Ramos (cell line): ENCODE measurements around the gene FAIM2.

Experiments
- in situ Hi-C: fragments of 300-500 bp; cut with MboI; formaldehyde crosslinking; loops from one replicate; pipeline ENCODE4 v1.14.3; 2022; ENCODE audit warnings: low sequenced_read_pairs; ENCODE audit not compliant: unreplicated experiment

Gene FAIM2

GRCh38 chr12:49941556-49942511 is 38.1 kb upstream of the FAIM2 start:
- in situ Hi-C loops = no loop called here

DNA sequence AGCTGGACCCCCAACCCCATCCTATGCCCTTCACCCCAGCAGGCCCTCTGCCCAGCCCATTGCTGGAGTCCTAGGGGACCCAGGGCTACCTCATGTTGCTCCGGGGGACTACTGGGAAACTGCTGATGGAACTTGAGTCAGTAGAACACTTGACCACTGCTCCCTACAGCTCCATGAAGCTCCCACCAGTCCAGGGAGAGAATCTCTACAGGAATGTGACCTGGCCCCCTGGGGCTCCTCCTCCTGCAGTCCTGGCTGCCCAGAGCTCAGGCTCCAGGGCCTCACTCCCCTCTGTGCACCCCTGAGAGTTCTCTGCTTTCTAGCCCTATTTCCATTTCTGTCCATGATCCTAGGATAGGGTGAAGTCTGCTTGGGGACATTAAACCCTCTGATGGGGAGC is 36.0 kb upstream of the FAIM2 start:
- in situ Hi-C loops = no loop called here

DNA sequence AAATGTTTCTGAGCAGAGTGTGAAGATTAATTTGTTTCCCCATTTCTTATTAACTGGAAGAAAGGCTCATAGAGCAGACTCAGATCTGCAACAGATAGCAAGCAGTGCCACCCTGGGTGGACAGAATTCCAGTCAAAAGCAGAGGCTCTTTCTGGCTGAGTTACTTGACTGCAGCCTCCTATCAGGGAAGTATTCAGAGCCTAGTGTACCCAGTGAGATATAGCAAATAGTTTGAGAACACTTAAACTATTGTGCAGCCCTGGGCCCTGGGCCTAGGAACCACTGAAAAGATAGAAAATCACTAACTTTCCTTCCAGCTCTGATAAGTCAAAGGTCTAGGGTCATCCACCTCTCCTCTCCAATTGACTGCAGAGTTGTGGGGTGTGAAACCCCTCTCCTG is 35.6 kb upstream of the FAIM2 start:
- in situ Hi-C loops = no loop called here

DNA sequence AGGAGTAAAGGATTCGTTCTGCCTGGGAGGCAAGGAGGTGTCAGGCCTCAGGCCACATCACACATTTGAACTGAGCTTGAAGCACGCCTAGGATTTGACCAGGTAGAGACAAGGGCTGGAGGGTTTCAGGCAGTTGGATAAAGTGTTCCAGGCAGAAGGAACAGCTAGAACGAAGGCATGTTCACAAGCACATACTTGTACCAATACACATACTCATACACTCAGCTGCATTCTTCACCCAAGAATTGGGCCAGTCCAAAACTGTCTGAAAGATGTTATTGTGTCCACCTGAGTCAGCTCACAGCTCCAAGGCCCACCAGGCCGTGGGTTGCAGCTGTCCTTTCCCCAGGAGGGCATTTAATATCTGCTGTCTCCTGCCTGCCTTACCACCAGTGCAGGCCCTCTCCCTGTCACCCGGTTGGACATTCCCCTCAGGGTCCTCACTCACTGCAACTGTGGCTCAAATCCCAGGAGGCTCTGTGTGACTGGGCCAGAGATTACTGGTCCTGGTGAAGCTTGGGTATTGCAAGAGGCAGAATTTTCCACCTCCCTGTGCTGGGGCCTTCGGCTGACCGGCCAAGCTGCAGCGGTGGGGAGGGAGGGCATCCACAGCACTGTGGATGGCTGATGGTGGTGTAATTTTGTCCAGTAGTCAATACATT is 34.1 kb upstream of the FAIM2 start:
- in situ Hi-C loops = no loop called here

- in situ Hi-C loops = no loop called here
Measured at GRCh38 chr12:49936925-49937324, 33.2 kb upstream of the FAIM2 start.

GRCh38 chr12:49934505-49934904 is 30.8 kb upstream of the FAIM2 start:
- in situ Hi-C loops = no loop called here

GRCh38 chr12:49933796-49934195 is 30.1 kb upstream of the FAIM2 start:
- in situ Hi-C loops = no loop called here

- in situ Hi-C loops = no loop called here
Measured at GRCh38 chr12:49932533-49933130, 28.9 kb upstream of the FAIM2 start.

- in situ Hi-C loops = no loop called here
Measured at GRCh38 chr12:49932023-49932422, 28.3 kb upstream of the FAIM2 start.

- in situ Hi-C loops = no loop called here
Measured at GRCh38 chr12:49930515-49931288, 27.0 kb upstream of the FAIM2 start.

- in situ Hi-C loops = no loop called here
Measured at GRCh38 chr12:49929581-49929980, 25.9 kb upstream of the FAIM2 start.

- in situ Hi-C loops = no loop called here
Measured at GRCh38 chr12:49928471-49928870, 24.8 kb upstream of the FAIM2 start.

- in situ Hi-C loops = no loop called here
Measured at GRCh38 chr12:49925433-49926204, 21.9 kb upstream of the FAIM2 start.

DNA sequence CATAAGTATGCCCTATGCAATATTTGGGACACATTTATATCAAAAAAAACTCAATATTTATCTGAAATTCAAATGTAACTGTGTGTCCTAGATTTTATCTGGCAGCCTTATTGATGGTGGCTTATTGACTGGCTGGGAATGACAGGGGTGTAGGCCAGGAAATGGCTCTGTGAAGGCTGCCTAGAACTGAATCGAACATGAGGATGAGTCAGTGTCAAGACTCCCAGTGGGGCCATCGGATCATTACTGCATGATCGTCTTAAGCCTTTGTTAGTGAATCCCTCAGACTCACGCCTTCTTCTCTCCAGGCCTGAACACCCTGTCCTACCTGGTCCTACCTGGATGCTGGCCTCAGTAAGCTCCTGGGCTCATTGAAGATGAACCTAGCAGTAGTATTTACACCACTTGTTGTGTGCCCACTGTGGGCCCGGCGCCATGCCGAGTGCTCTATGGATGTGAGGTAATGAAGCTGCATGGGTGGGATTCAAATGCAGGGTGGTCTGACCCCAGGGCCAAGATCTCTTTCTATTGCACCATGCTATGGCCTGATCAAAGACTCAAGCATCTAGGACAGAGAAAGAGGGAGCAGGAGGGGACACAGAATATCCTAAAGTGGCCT is 21.0 kb upstream of the FAIM2 start:
- in situ Hi-C loops = no loop called here

DNA sequence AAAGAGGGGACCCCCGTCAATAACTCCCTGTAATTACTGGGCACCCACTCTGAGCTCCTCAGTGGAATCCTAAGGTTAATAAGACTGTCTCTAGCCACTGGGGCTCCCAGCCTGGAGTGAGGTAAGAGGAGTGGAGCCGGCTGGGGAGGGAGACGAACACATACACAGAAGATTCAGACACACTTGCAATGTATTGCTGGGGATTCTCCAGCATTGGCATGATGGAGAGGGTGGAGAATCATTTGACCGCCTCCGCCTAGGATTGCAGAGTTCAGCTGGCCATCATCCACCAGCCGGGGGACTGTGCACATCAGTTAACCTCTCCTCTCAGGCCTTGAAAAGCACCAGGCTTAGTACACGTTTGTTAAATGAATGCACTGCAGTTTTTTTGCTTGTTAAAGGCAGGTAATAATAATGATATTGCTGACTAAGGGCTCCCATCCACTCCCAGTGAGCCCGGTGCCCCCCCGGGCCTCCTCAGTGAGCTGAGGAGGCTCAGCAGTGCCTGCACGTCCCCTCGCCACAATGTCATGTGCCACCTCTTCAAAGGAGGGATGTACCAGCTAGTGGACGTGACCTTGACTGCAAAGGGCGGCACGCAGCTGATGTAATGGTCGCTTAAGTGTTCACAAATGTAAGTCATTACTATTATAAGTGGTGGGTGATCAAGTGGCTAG is 20.3 kb upstream of the FAIM2 start:
- in situ Hi-C loops = no loop called here

GRCh38 chr12:49923035-49923644 is 19.4 kb upstream of the FAIM2 start:
- in situ Hi-C loops = no loop called here

DNA sequence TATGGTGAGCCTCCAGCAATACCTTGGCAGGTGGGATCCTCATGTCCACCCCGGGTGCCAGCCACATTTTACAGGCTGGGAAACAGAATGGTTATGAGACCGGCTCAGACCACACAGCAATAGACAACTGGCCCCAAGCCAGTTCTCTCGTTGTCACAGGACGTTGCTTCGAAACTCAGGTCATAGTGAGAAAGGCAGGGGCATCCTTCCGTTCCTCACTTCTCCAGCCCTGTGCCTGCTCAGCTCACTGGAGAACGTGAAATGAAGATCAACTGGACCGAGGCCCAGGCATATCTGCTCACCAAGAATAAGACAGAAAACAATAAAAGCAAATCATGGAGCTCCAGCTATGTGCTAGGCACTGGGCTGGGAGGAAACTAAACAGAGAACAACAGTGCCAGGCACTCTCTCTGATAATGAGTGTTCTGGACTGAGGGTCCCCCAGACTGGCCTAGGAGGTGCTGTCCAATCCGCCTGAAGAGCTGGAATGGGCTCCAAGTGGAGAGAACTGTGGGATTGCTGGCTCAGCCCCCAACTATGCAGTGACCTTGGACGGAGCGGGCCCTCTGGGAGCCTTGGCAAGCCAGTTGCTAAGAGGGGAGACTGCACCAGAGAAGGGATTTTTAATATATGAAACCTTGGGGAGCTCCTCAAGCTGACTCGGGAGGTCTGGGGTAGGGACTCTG is 18.8 kb upstream of the FAIM2 start:
- in situ Hi-C loops = no loop called here

DNA sequence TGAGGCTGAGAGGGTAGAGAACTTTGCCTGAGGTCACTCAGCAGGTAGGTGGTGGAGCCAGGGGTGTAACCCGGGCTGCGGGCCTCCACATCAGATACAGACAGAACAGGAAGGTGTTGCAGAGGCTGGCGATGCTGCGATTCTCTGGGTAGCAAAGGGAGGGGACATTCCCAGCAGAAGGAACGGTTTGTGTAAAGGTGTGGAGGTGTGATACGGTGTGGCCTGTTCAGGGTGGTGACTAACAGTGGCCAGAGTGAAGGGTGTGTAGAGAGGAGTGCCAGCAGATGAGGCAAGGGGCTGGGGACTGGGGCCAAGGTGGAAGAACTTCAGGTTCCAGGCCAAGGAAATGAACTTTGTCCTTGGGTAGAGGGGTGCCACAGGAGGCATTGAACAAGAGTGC is 18.2 kb upstream of the FAIM2 start:
- in situ Hi-C loops = no loop called here
